H1 (cell line): ENCODE data around the gene ELL2. TPM values are rescaled to one million over a fixed set of nuclear protein-coding genes. Genes with fewer than 3 reads are reported as not detected.

ENCODE experiments used
- CTCF ChIA-PET: fragments of 300-600 bp; sonication (Branson Sonifier 250); formaldehyde crosslinking; loops from one replicate; lab custom pipeline; 2021; ENCODE audit not compliant: partially characterized antibody; lab: Charles Lee
- POLR2A ChIA-PET: fragments of 300-600 bp; sonication (Branson Sonifier 250); formaldehyde crosslinking; loops from one replicate; lab custom pipeline; 2021; ENCODE audit warnings: inconsistent platforms; ENCODE audit not compliant: partially characterized antibody; lab: Charles Lee
- DNase-seq, 2 experiments: peaks; one replicate each; pipeline versions ENCODE4 v3.0.0 to v3.0.0-alpha.2; 2010 to 2022; ENCODE audit warnings: low spot score in 2 of 2, low read depth in 1 of 2, mixed read lengths in 1 of 2
- FAIRE-seq: peaks from 2 replicates; lab custom pipeline; 2011; peaks lifted over from hg19 to GRCh38; lab: Jason Lieb, UNC
- H2AFZ ChIP-seq: 2 replicates; pipeline ENCODE4 v1.8.1; 2012; ENCODE audit warnings: low read length, inconsistent platforms
- H2AK5ac ChIP-seq: 2 replicates; pipeline ENCODE4 v1.6.1; 2013; ENCODE audit warnings: low read depth, low read length
- H2BK120ac ChIP-seq: replicated peaks from 2 replicates; pipeline ENCODE3; 2013; ENCODE audit warnings: low read depth, low read length, inconsistent platforms
- H2BK12ac ChIP-seq: 2 replicates; pipeline ENCODE4 v1.6.1; 2013; ENCODE audit warnings: low read depth, low read length
- H2BK15ac ChIP-seq: 2 replicates; pipeline ENCODE4 v1.6.1; 2013; ENCODE audit warnings: low read length
- H2BK20ac ChIP-seq: 2 replicates; pipeline ENCODE4 v1.6.1; 2013; ENCODE audit warnings: low read length
- H2BK5ac ChIP-seq: 2 replicates; pipeline ENCODE4 v1.6.1; 2013; ENCODE audit warnings: low read depth, low read length
- H3K14ac ChIP-seq: 2 replicates; pipeline ENCODE4 v1.6.1; 2013; ENCODE audit warnings: inconsistent platforms; ENCODE audit not compliant: insufficient read length
- H3K18ac ChIP-seq: 2 replicates; pipeline ENCODE4 v1.6.1; 2013; ENCODE audit warnings: low read length; ENCODE audit errors: extremely low read depth
- H3K23ac ChIP-seq: 2 replicates; pipeline ENCODE4 v1.6.1; 2013; ENCODE audit warnings: inconsistent platforms; ENCODE audit not compliant: insufficient read length
- H3K23me2 ChIP-seq: 2 replicates; pipeline ENCODE4 v1.6.1; 2013; ENCODE audit warnings: low read depth, low read length
- H3K27ac ChIP-seq: 2 replicates; pipeline ENCODE4 v1.6.1; 2011; ENCODE audit warnings: low read depth, low read length, inconsistent platforms
- H3K27me3 ChIP-seq, 4 experiments: replicated peaks in 1 of 4; 1 replicate in 1 of 4; 2 replicates in 3 of 4; pipeline versions ENCODE4 v1.6.1 to v1.8.1; 2011 to 2013; ENCODE audit warnings: low read length in 3 of 4, mild to moderate bottlenecking in 3 of 4, inconsistent platforms in 2 of 4, mixed read lengths in 2 of 4, moderate library complexity in 1 of 4; ENCODE audit not compliant: control insufficient read depth in 3 of 4, insufficient read depth in 3 of 4; ENCODE audit errors: extremely low read depth in 1 of 4
- H3K36me3 ChIP-seq, 4 experiments: 2 replicates each; pipeline versions ENCODE4 v1.6.1 to v1.8.1; 2011 to 2013; ENCODE audit warnings: mild to moderate bottlenecking in 4 of 4, low read length in 3 of 4, moderate library complexity in 2 of 4, control low read depth in 1 of 4, inconsistent platforms in 1 of 4; ENCODE audit not compliant: insufficient read depth in 4 of 4, control insufficient read depth in 2 of 4
- H3K4ac ChIP-seq: replicated peaks from 2 replicates; pipeline ENCODE3; 2013; ENCODE audit warnings: low read length, low read depth, mixed read lengths, inconsistent platforms; ENCODE audit not compliant: insufficient read length
- H3K4me1 ChIP-seq, 4 experiments: replicated peaks in 1 of 4; 1 replicate in 1 of 4; 2 replicates in 3 of 4; pipeline versions ENCODE4 v1.6.1 to v1.8.1; 2011 to 2013; ENCODE audit warnings: low read length in 3 of 4, inconsistent platforms in 2 of 4, mixed read lengths in 1 of 4; ENCODE audit not compliant: insufficient read depth in 4 of 4, control insufficient read depth in 3 of 4
- H3K4me2 ChIP-seq, 2 experiments: 2 replicates each; pipeline versions ENCODE4 v1.6.1 to v1.8.1; 2011 to 2013; ENCODE audit warnings: low read depth in 2 of 2, low read length in 2 of 2, control low read depth in 1 of 2, inconsistent platforms in 1 of 2, mild to moderate bottlenecking in 1 of 2; ENCODE audit not compliant: insufficient read depth in 1 of 2
- H3K4me3 ChIP-seq, 4 experiments: fragments of 200-600, 300-600 bp in 1 of 4; sonication (generic), shearing (Covaris generic), sonication (Bioruptor Twin) in 1 of 4; 2 replicates each; pipeline versions ENCODE4 v1.5.1 to v1.8.1; 2011 to 2016; ENCODE audit warnings: low read length in 4 of 4, low read depth in 3 of 4, control low read depth in 2 of 4, inconsistent platforms in 2 of 4, mild to moderate bottlenecking in 2 of 4, mixed read lengths in 1 of 4, moderate library complexity in 1 of 4; ENCODE audit not compliant: insufficient read depth in 2 of 4; ENCODE audit errors: extremely low read depth in 1 of 4
- H3K56ac ChIP-seq: replicated peaks from 2 replicates; pipeline ENCODE3; 2013; ENCODE audit warnings: low read depth, mild to moderate bottlenecking, mixed read lengths, low read length, inconsistent platforms; ENCODE audit not compliant: insufficient read length
- H3K79me1 ChIP-seq: 2 replicates; pipeline ENCODE4 v1.6.1; 2013; ENCODE audit warnings: low read depth, low read length, control low read depth
- H3K79me2 ChIP-seq, 2 experiments: 2 replicates each; pipeline versions ENCODE4 v1.6.1 to v1.8.1; 2012 to 2013; ENCODE audit warnings: low read length in 2 of 2, mild to moderate bottlenecking in 2 of 2, inconsistent platforms in 1 of 2; ENCODE audit not compliant: insufficient read depth in 2 of 2, control insufficient read depth in 1 of 2
- H3K9ac ChIP-seq, 4 experiments: replicated peaks in 1 of 4; 1 replicate in 1 of 4; 2 replicates in 3 of 4; pipeline versions ENCODE4 v1.6.1 to v1.8.1; 2011 to 2013; ENCODE audit warnings: low read depth in 3 of 4, low read length in 3 of 4, control low read depth in 2 of 4, mild to moderate bottlenecking in 2 of 4, moderate library complexity in 2 of 4, inconsistent platforms in 1 of 4; ENCODE audit errors: extremely low read depth in 1 of 4
- H3K9me3 ChIP-seq, 2 experiments: 2 replicates each; pipeline versions ENCODE4 v1.6.1 to v1.8.1; 2012 to 2013; ENCODE audit warnings: mild to moderate bottlenecking in 2 of 2, moderate library complexity in 2 of 2, control low read depth in 1 of 2, inconsistent platforms in 1 of 2, low read depth in 1 of 2, low read length in 1 of 2, mixed read lengths in 1 of 2; ENCODE audit not compliant: insufficient read depth in 2 of 2
- H4K20me1 ChIP-seq, 2 experiments: replicated peaks in 1 of 2; 2 replicates each; pipeline versions ENCODE3 to v1.8.1; 2011 to 2013; ENCODE audit warnings: inconsistent platforms in 2 of 2, low read length in 2 of 2, mild to moderate bottlenecking in 1 of 2; ENCODE audit not compliant: insufficient read depth in 2 of 2, control insufficient read depth in 1 of 2
- H4K5ac ChIP-seq: 2 replicates; pipeline ENCODE4 v1.6.1; 2013; ENCODE audit warnings: low read length, low read depth, mixed read lengths, inconsistent platforms; ENCODE audit not compliant: insufficient read length
- H4K8ac ChIP-seq: 2 replicates; pipeline ENCODE4 v1.8.0; 2013; ENCODE audit warnings: mild to moderate bottlenecking, moderate library complexity, low read length, inconsistent platforms; ENCODE audit not compliant: insufficient read depth; ENCODE audit errors: extremely low read depth
- H4K91ac ChIP-seq: replicated peaks from 2 replicates; pipeline ENCODE3; 2013; ENCODE audit warnings: low read length, mixed read lengths, inconsistent platforms; ENCODE audit not compliant: insufficient read length
- ASH2L ChIP-seq: fragments of 200-600, 300-600 bp; sonication (generic); IDR thresholded peaks from one replicate; pipeline ENCODE4 v1.7.1; 2017; ENCODE audit warnings: low read length
- BCL11A ChIP-seq, 2 experiments: IDR thresholded peaks; one replicate each; pipeline ENCODE4 v1.6.1; 2011; ENCODE audit warnings: low read depth in 2 of 2, low read length in 2 of 2, mild to moderate bottlenecking in 2 of 2
- CBX5 ChIP-seq: fragments of 300-800, 300-1000 bp; sonication (generic); IDR thresholded peaks from 2 replicates; pipeline ENCODE4 v1.7.1; 2016; ENCODE audit warnings: antibody characterized with exemption, low read length, low read depth
- CTBP2 ChIP-seq: IDR thresholded peaks from 2 replicates; pipeline ENCODE4 v1.7.0; 2011; ENCODE audit warnings: borderline replicate concordance, mild to moderate bottlenecking, moderate library complexity, mixed read lengths, low read length; ENCODE audit not compliant: insufficient read depth, insufficient read length
- CTCF ChIP-seq, 3 experiments: IDR thresholded peaks; 1 replicate in 2 of 3; 2 replicates in 1 of 3; pipeline versions ENCODE4 v1.5.1 to v1.6.1; 2011; ENCODE audit warnings: low read length in 3 of 3, mild to moderate bottlenecking in 3 of 3, inconsistent platforms in 2 of 3, low read depth in 1 of 3, moderate library complexity in 1 of 3; ENCODE audit not compliant: insufficient read depth in 1 of 3; ENCODE audit errors: control extremely low read depth in 1 of 3
- EGR1 ChIP-seq: IDR thresholded peaks from 2 replicates; pipeline ENCODE4 v1.6.1; 2011; ENCODE audit warnings: low read depth, low read length, borderline replicate concordance
- NRF1 ChIP-seq: IDR thresholded peaks from 2 replicates; pipeline ENCODE4 v1.6.1; 2011; ENCODE audit warnings: mild to moderate bottlenecking, low read depth, low read length, improper control_type of control experiment
- SRF ChIP-seq: IDR thresholded peaks from 2 replicates; pipeline ENCODE4 v1.6.1; 2011; ENCODE audit warnings: mild to moderate bottlenecking, low read depth, low read length, moderate library complexity
- TAF1 ChIP-seq: IDR thresholded peaks from 2 replicates; pipeline ENCODE4 v1.6.1; 2011; ENCODE audit warnings: mild to moderate bottlenecking, low read depth, low read length
- TBP ChIP-seq: IDR thresholded peaks from 2 replicates; pipeline ENCODE4 v1.6.1; 2011; ENCODE audit warnings: low read depth, low read length, improper control_type of control experiment
- WGBS, 2 experiments: shearing (Covaris generic) in 1 of 2; methylation state at CpG; one replicate each; pipeline versions ENCODE4 v1.1.6 to v1.1.7; 2013 to 2015; ENCODE audit warnings: low lambda C conversion rate in 2 of 2, mixed read lengths in 2 of 2, inconsistent platforms in 1 of 2, low coverage in 1 of 2, missing lambda C conversion rate in 1 of 2; ENCODE audit not compliant: insufficient replicate concordance in 2 of 2, insufficient coverage in 1 of 2, insufficient read length in 1 of 2; ENCODE audit errors: extremely low coverage in 1 of 2, missing lambda C conversion rate in 1 of 2; 5-methylcytosine and 5-hydroxymethylcytosine counted together
- polyA plus RNA-seq, 7 experiments: library from polyadenylated mRNA; depleted of rRNA in 3 of 7; stranded (reverse) in 5 of 7; unstranded in 2 of 7; fragments of >200 nt in 5 of 7; fragments of 200-250 nt in 2 of 7; gene quantifications; 1 replicate in 5 of 7; 2 replicates in 1 of 7; 4 replicates in 1 of 7; pipeline versions ENCODE4 v1.2.1 to v1.2.3, GENCODE V29; 2011 to 2013; ENCODE audit warnings: missing spikeins in 2 of 7, mixed read lengths in 2 of 7
- total RNA-seq: library from RNA; stranded (reverse); fragmentation: NEBNext Ultra II Directional; extraction: Animal tissue kit (Norgen Biotek cat#: 25700); gene quantifications from 2 replicates; pipeline ENCODE4 v1.2.1, GENCODE V29; 2021

The ELL2 gene
- total and polyA plus RNA-seq, 2 of the 8 experiments (the other 6 are each of a cell fraction or from before 2014, with no cell fraction given), result 6.3 to 29.4 TPM

GRCh38 chr5:96004754-96005153 lies 43.1 kb upstream of the ELL2 start:
- Histone ChIP-seq H3K4ac (no peak overlapping the region), H2BK5ac (no peak overlapping the region), H4K8ac (no peak overlapping the region), H3K36me3 (no peaks in the 10 kb centered on the region; a peak in 1 of 8 replicates), H2BK20ac (no peak overlapping the region), H3K4me1 (no peaks in the 10 kb centered on the region), H3K27ac (no peak overlapping the region), H4K20me1 (no peaks in the 10 kb centered on the region), H2BK12ac (no peak overlapping the region), H3K9ac (no peak overlapping the region), H3K23ac (no peak overlapping the region), H3K14ac (no peak overlapping the region), H2BK120ac (no peak overlapping the region), H2AK5ac (no peak overlapping the region), H4K91ac (no peak overlapping the region), H3K79me2 (no peaks in the 10 kb centered on the region), H3K18ac (no peak overlapping the region), H3K4me3 (no peak overlapping the region), H4K5ac (no peak overlapping the region), H2AFZ (no peak overlapping the region), H3K79me1 (no peaks in the 10 kb centered on the region), H3K27me3 (no peaks in the 10 kb centered on the region), H3K23me2 (no peaks in the 10 kb centered on the region), H3K4me2 (no peak overlapping the region), H3K56ac (no peak overlapping the region), H3K9me3 (peaks cover 0 to 4% of the 10 kb centered on the region in 2 experiments; a peak in 1 of 4 replicates), H2BK15ac (no peak overlapping the region)
- POLR2A ChIA-PET, result no interaction called here
- DNase-seq (no peak), FAIRE-seq (no peak)
- WGBS, 2 experiments, result 92% methylated on average over 1 of the region's 1 CpG; no CpG with 5 or more reads in 1 of the 2 experiments
- CTCF ChIA-PET, result interaction anchor here (2.0 kb wide), 1 partner anchor 10 kb away, joined by 4 read pairs; no protein-coding TSS in a partner anchor
- TF ChIP-seq CTBP2 (no peak), CBX5 (no peak), EGR1 (no peak), TBP (no peak), BCL11A (IDR thresholded peaks at IDR 0.05; ENCODE audit: low read depth in 2 of 2, low read length in 2 of 2) (no peak), NRF1 (no peak), TAF1 (no peak), CTCF (IDR thresholded peaks at IDR 0.05; ENCODE audit: control extremely low read depth in 1 of 3, insufficient read depth in 1 of 3, low read depth in 1 of 3, low read length in 3 of 3) (no peak), SRF (no peak), ASH2L (no peak)
